GM23338 (cell line): ENCODE data around the gene AFAP1L2. TPM values are rescaled to one million over a fixed set of nuclear protein-coding genes. Genes with fewer than 3 reads are reported as not detected.

Source experiments
- ATAC-seq: fragments of 200-7000 bp; cut with Tn5 transposase; 3 replicates; pipeline ENCODE4 v1.9.1; 2020
- DNase-seq: peaks from one replicate; pipeline ENCODE4 v3.0.0-alpha.2; 2015; ENCODE audit warnings: low spot score
- H2AFZ ChIP-seq: fragments of 200-600 bp; sonication (generic); 2 replicates; pipeline ENCODE4 v1.8.0; 2016; ENCODE audit warnings: antibody characterized with exemption, mild to moderate bottlenecking, moderate library complexity
- H3F3A ChIP-seq: fragments of 200-600 bp; sonication (generic); replicated peaks from 2 replicates; pipeline ENCODE4 v1.8.0; 2017; ENCODE audit warnings: antibody characterized with exemption, mixed run types, low read depth
- H3K27ac ChIP-seq: fragments of 200-600 bp; sonication (generic); 2 replicates; pipeline ENCODE4 v1.6.1; 2016; ENCODE audit warnings: low read depth
- H3K27me3 ChIP-seq: fragments of 200-600 bp; sonication (generic); 2 replicates; pipeline ENCODE4 v1.8.0; 2016; ENCODE audit warnings: mild to moderate bottlenecking, mixed run types, moderate library complexity; ENCODE audit not compliant: insufficient read depth
- H3K36me3 ChIP-seq: fragments of 200-600 bp; sonication (generic); 2 replicates; pipeline ENCODE4 v1.8.0; 2016; ENCODE audit warnings: mild to moderate bottlenecking; ENCODE audit not compliant: insufficient read depth
- H3K4me1 ChIP-seq: fragments of 200-600 bp; sonication (generic); 2 replicates; pipeline ENCODE4 v1.8.0; 2016; ENCODE audit warnings: mild to moderate bottlenecking, moderate library complexity; ENCODE audit not compliant: insufficient read depth
- H3K4me2 ChIP-seq: fragments of 200-600 bp; sonication (generic); 2 replicates; pipeline ENCODE4 v1.7.1; 2017; ENCODE audit warnings: mixed run types
- H3K4me3 ChIP-seq: fragments of 200-600 bp; sonication (generic); 2 replicates; pipeline ENCODE4 v1.6.1; 2016; ENCODE audit warnings: mixed run types
- H3K79me2 ChIP-seq: fragments of 200-600 bp; sonication (generic); replicated peaks from 2 replicates; pipeline ENCODE4 v1.8.0; 2017; ENCODE audit warnings: mild to moderate bottlenecking; ENCODE audit not compliant: insufficient read depth
- H3K9me2 ChIP-seq: fragments of 200-600 bp; sonication (generic); 2 replicates; pipeline ENCODE4 v1.8.0; 2017; ENCODE audit not compliant: insufficient read depth
- H4K20me1 ChIP-seq: fragments of 200-600 bp; sonication (generic); replicated peaks from 2 replicates; pipeline ENCODE4 v1.8.0; 2017; ENCODE audit warnings: mild to moderate bottlenecking; ENCODE audit not compliant: insufficient read depth
- H3K27ac Mint-ChIP-seq: 2 replicates; pipeline ENCODE4 v1.8.0; 2020; ENCODE audit warnings: inconsistent platforms, mild to moderate bottlenecking, moderate library complexity, mixed read lengths
- H3K27me3 Mint-ChIP-seq: 3 replicates; pipeline ENCODE4 v1.8.0; 2022; ENCODE audit warnings: low read depth, mild to moderate bottlenecking, moderate library complexity, mixed read lengths, inconsistent platforms; ENCODE audit not compliant: insufficient read depth, poor library complexity
- H3K36me3 Mint-ChIP-seq: 3 replicates; pipeline ENCODE4 v1.8.0; 2021; ENCODE audit warnings: low read depth, mild to moderate bottlenecking, inconsistent platforms, moderate library complexity, mixed read lengths
- H3K4me1 Mint-ChIP-seq: 3 replicates; pipeline ENCODE4 v1.8.0; 2020; ENCODE audit warnings: mild to moderate bottlenecking, inconsistent platforms, mixed read lengths
- H3K4me3 Mint-ChIP-seq: 3 replicates; pipeline ENCODE4 v1.8.0; 2021; ENCODE audit warnings: moderate library complexity, mild to moderate bottlenecking, inconsistent platforms, mixed read lengths
- H3K9me3 Mint-ChIP-seq: 3 replicates; pipeline ENCODE4 v1.8.0; 2020; ENCODE audit warnings: moderate library complexity, mild to moderate bottlenecking, inconsistent platforms, mixed read lengths
- CTCF ChIP-seq, 2 experiments: fragments of 200-600 bp in 1 of 2; sonication (generic) in 1 of 2; conservative IDR thresholded peaks; 2 replicates each; pipeline versions ENCODE4 v1.5.1 to v1.6.1; 2016 to 2017; ENCODE audit warnings: antibody characterized with exemption in 2 of 2, low read depth in 2 of 2, mild to moderate bottlenecking in 2 of 2, moderate library complexity in 1 of 2
- ETS1 ChIP-seq: IDR thresholded peaks from 2 replicates; pipeline ENCODE4 v1.6.1; 2016; ENCODE audit warnings: antibody characterized with exemption
- EZH2phosphoT487 ChIP-seq: fragments of 200-600 bp; sonication (generic); IDR thresholded peaks from one replicate; pipeline ENCODE4 v1.8.1; 2018; ENCODE audit warnings: antibody characterized with exemption; ENCODE audit not compliant: unreplicated experiment
- NANOG ChIP-seq: IDR thresholded peaks from 2 replicates; pipeline ENCODE4 v1.6.1; 2016; ENCODE audit warnings: antibody characterized with exemption, borderline replicate concordance
- ZNF114 ChIP-seq: fragments of 250-450 bp; sonication (Bioruptor Pico); IDR thresholded peaks from 2 replicates; pipeline ENCODE4 v1.5.0; 2020; ENCODE audit warnings: mild to moderate bottlenecking, moderate library complexity
- ZNF331 ChIP-seq: fragments of 250-450 bp; sonication (Bioruptor Pico); IDR thresholded peaks from 2 replicates; pipeline ENCODE4 v1.5.0; 2020; ENCODE audit warnings: low read depth, mild to moderate bottlenecking, moderate library complexity
- polyA plus RNA-seq: library from polyadenylated mRNA; unstranded; fragments of >200 nt; fragmentation: Nextera tagmentation; extraction: Ambion mirVana; gene quantifications from 2 replicates; pipeline ENCODE4 v1.2.1, GENCODE V29; 2016
- total RNA-seq: library from RNA; depleted of rRNA; stranded (reverse); fragments of >200 nt; shearing (Covaris generic); gene quantifications from 2 replicates; pipeline ENCODE4 v1.2.3, GENCODE V29; 2014
- TF ChIP-seq, protein P1 (sequence below): IDR thresholded peaks from one replicate; pipeline ENCODE4 v1.6.1; 2018; ENCODE audit warnings: antibody characterized with exemption; ENCODE audit not compliant: unreplicated experiment

The AFAP1L2 gene
- total and polyA plus RNA-seq, 2 experiments from 2014 or later: 2.3 to 6.5 TPM

DNA sequence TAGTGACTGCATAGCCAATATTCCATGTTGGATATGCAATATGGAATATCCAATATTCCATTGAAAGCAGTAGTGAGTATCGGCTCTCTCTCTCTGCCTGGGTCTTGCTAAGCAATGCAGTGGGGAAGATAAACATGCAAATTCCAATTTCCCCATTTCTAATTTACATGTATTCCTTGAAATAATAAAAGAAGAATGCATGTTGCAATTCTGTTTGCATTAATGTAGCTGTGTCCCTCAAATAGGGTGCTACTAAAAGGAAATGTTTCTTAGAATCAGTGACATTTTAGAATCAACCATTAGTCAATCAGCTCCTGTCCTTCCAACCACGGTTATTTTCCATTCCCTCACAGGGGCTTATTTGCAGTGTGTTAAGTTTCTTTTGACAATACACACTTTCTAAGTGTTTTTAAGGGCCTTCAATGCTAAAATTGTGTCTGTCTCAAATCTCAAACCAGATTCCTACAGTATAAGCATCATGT, 46.7 kb downstream of the AFAP1L2 start:
- no peak for ATAC-seq

More for the DNA sequence above, 46.7 kb downstream of the AFAP1L2 start:
- H3K36me3 ChIP-seq: no peaks in the 10 kb centered on the region
- no peaks in the 10 kb centered on the region for H3F3A ChIP-seq
- no peak for DNase-seq
- no peaks in the 10 kb centered on the region for H3K27me3 Mint-ChIP-seq
- peaks cover 13% of the 10 kb centered on the region; the same call in 1 of the 2 replicates for H3K9me2 ChIP-seq
- H3K9me3 Mint-ChIP-seq: no peaks in the 10 kb centered on the region
- H2AFZ ChIP-seq: no peak overlapping the region
- no peaks in the 10 kb centered on the region for H4K20me1 ChIP-seq
- no peak for TF ChIP-seq ETS1
- no peak for TF ChIP-seq ZNF114 (CRISPR knock-in tag)
- TF ChIP-seq ZNF331: no peak
- TF ChIP-seq EZH2phosphoT487: no peak
- TF ChIP-seq CTCF (conservative IDR thresholded peaks at IDR 0.05; ENCODE audit: low read depth in 2 of 2): no peak
- TF ChIP-seq, protein P1, sequence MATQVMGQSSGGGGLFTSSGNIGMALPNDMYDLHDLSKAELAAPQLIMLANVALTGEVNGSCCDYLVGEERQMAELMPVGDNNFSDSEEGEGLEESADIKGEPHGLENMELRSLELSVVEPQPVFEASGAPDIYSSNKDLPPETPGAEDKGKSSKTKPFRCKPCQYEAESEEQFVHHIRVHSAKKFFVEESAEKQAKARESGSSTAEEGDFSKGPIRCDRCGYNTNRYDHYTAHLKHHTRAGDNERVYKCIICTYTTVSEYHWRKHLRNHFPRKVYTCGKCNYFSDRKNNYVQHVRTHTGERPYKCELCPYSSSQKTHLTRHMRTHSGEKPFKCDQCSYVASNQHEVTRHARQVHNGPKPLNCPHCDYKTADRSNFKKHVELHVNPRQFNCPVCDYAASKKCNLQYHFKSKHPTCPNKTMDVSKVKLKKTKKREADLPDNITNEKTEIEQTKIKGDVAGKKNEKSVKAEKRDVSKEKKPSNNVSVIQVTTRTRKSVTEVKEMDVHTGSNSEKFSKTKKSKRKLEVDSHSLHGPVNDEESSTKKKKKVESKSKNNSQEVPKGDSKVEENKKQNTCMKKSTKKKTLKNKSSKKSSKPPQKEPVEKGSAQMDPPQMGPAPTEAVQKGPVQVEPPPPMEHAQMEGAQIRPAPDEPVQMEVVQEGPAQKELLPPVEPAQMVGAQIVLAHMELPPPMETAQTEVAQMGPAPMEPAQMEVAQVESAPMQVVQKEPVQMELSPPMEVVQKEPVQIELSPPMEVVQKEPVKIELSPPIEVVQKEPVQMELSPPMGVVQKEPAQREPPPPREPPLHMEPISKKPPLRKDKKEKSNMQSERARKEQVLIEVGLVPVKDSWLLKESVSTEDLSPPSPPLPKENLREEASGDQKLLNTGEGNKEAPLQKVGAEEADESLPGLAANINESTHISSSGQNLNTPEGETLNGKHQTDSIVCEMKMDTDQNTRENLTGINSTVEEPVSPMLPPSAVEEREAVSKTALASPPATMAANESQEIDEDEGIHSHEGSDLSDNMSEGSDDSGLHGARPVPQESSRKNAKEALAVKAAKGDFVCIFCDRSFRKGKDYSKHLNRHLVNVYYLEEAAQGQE: no peak
- no peak for TF ChIP-seq NANOG
- no peak overlapping the region for H3K4me3 Mint-ChIP-seq
- no peaks in the 10 kb centered on the region for H3K79me2 ChIP-seq
- H3K36me3 Mint-ChIP-seq: no peaks in the 10 kb centered on the region
- no peak overlapping the region for H3K4me2 ChIP-seq
- H3K4me1 ChIP-seq: 0 out of 2 replicates have a peak, but pooled peaks cover 6% of the 10 kb centered on the region
- no peaks in the 10 kb centered on the region for H3K27me3 ChIP-seq
- H3K27ac ChIP-seq: no peak overlapping the region
- H3K4me3 ChIP-seq: no peak overlapping the region
- no peak overlapping the region for H3K27ac Mint-ChIP-seq
- H3K4me1 Mint-ChIP-seq: peaks cover 31% of the 10 kb centered on the region
